GM12878 (cell line): ENCODE results near the gene TREM1. TPM values are rescaled to one million over a fixed set of nuclear protein-coding genes. Genes with fewer than 3 reads are reported as not detected.

ENCODE experiments used
- ATAC-seq: fragments of 200-7000 bp; cut with Tn5 transposase; 3 replicates; pipeline ENCODE4 v1.9.1; 2020; ENCODE audit warnings: mild to moderate bottlenecking, moderate library complexity
- BruUV-seq: library from RNA; stranded (reverse); fragments of 400-500 nt; replicated peaks from 2 replicates; lab custom pipeline; 2021; lab: Mats Ljungman, UMichigan
- CTCF ChIA-PET: fragments of 300-600 bp; sonication (Branson Sonifier 250); formaldehyde crosslinking; extraction: SDS; loops from one replicate; lab custom pipeline; 2021; ENCODE audit warnings: inconsistent platforms; lab: Yijun Ruan, JAX
- POLR2A ChIA-PET: fragments of 350-600 bp; formaldehyde crosslinking; extraction: SDS; loops from one replicate; lab custom pipeline; 2021; ENCODE audit warnings: inconsistent platforms; lab: Charles Lee
- RAD21 ChIA-PET: fragments of 300-600 bp; sonication (Branson Sonifier 250); formaldehyde crosslinking; loops from one replicate; lab custom pipeline; 2023; ENCODE audit warnings: antibody characterized with exemption; ENCODE audit not compliant: unreplicated experiment; lab: Charles Lee
- SMC1A ChIA-PET: fragments of 300-600 bp; sonication (Branson Sonifier 250); formaldehyde crosslinking; loops from one replicate; lab custom pipeline; 2023; ENCODE audit not compliant: unreplicated experiment, uncharacterized antibody; lab: Charles Lee
- DNase-seq: peaks from one replicate; pipeline ENCODE4 v3.0.0-alpha.2; 2011; ENCODE audit warnings: low read depth, low spot score
- FAIRE-seq: peaks from 3 replicates; lab custom pipeline; 2011; peaks lifted over from hg19 to GRCh38; lab: Jason Lieb, UNC
- H2AFZ ChIP-seq: 2 replicates; pipeline ENCODE4 v1.6.0; 2011; ENCODE audit warnings: low read depth, low read length, control low read depth; ENCODE audit not compliant: control insufficient read depth
- H3K27ac ChIP-seq: 2 replicates; pipeline ENCODE4 v1.5.1; 2011; ENCODE audit warnings: control low read depth; ENCODE audit not compliant: control insufficient read depth, insufficient read depth
- H3K27me3 ChIP-seq, 2 experiments: replicated peaks in 1 of 2; 2 replicates each; pipeline versions ENCODE4 v1.6.0 to v1.6.1; 2011; ENCODE audit warnings: low read length in 1 of 2; ENCODE audit not compliant: control insufficient read depth in 2 of 2, insufficient read depth in 2 of 2
- H3K36me3 ChIP-seq, 2 experiments: 2 replicates each; pipeline ENCODE4 v1.5.1; 2011; ENCODE audit warnings: low read length in 1 of 2; ENCODE audit not compliant: control insufficient read depth in 2 of 2, insufficient read depth in 2 of 2
- H3K4me1 ChIP-seq: 2 replicates; pipeline ENCODE4 v1.6.1; 2011; ENCODE audit warnings: mild to moderate bottlenecking, low read length, moderate library complexity, mixed read lengths; ENCODE audit not compliant: control insufficient read depth, insufficient read depth
- H3K4me2 ChIP-seq: 2 replicates; pipeline ENCODE4 v1.6.0; 2011; ENCODE audit warnings: control low read depth; ENCODE audit not compliant: control insufficient read depth, insufficient read depth
- H3K4me3 ChIP-seq: fragments of 200-600 bp; sonication (generic); 2 replicates; pipeline ENCODE4 v1.5.1; 2016
- H3K79me2 ChIP-seq: 2 replicates; pipeline ENCODE4 v1.6.0; 2011; ENCODE audit warnings: low read length; ENCODE audit not compliant: control insufficient read depth, insufficient read depth
- H3K9ac ChIP-seq: 2 replicates; pipeline ENCODE4 v1.8.0; 2011; ENCODE audit warnings: low read length, control low read depth, mixed read lengths; ENCODE audit not compliant: control insufficient read depth, insufficient read depth
- H3K9me3 ChIP-seq: replicated peaks from 3 replicates; pipeline ENCODE4 v1.5.1; 2011; ENCODE audit warnings: mild to moderate bottlenecking, low read length; ENCODE audit not compliant: control insufficient read depth, insufficient read depth
- H4K20me1 ChIP-seq: 2 replicates; pipeline ENCODE4 v1.6.0; 2011; ENCODE audit not compliant: control insufficient read depth, insufficient read depth
- CTCF ChIP-seq, 3 experiments: IDR thresholded peaks in 2 of 3; conservative IDR thresholded peaks in 1 of 3; 2 replicates each; pipeline ENCODE4 v1.5.1; 2011; ENCODE audit warnings: low read depth in 3 of 3, low read length in 3 of 3, mild to moderate bottlenecking in 3 of 3, control low read depth in 2 of 3, moderate library complexity in 2 of 3, inconsistent platforms in 1 of 3, mixed read lengths in 1 of 3; ENCODE audit not compliant: control insufficient read depth in 2 of 3, insufficient read depth in 1 of 3; ENCODE audit errors: extremely low read depth in 1 of 3
- NKRF ChIP-seq: fragments of 450-650 bp; conservative IDR thresholded peaks from 2 replicates; pipeline ENCODE4 v1.6.1; 2017; ENCODE audit warnings: mild to moderate bottlenecking, moderate library complexity
- PML ChIP-seq: IDR thresholded peaks from 2 replicates; pipeline ENCODE4 v1.6.1; 2012; ENCODE audit warnings: low read length, inconsistent platforms
- WGBS: methylation state at CpG from one replicate; pipeline ENCODE4 v1.1.6; 2016; ENCODE audit warnings: low lambda C conversion rate; ENCODE audit not compliant: insufficient replicate concordance, insufficient coverage; ENCODE audit errors: missing lambda C conversion rate; 5-methylcytosine and 5-hydroxymethylcytosine counted together
- in situ Hi-C: fragments of 300-500 bp; cut with MboI; formaldehyde crosslinking; loops from 9 replicates; pipeline ENCODE4 v1.14.3; 2018; ENCODE audit warnings: mixed read lengths
- intact Hi-C: fragments of 100-400 bp; cut with micrococcal nuclease; formaldehyde crosslinking; loops from one replicate; pipeline ENCODE4 v1.14.2; 2022; ENCODE audit not compliant: unreplicated experiment
- polyA plus RNA-seq, 11 experiments: library from polyadenylated mRNA; depleted of rRNA in 4 of 11; unstranded in 6 of 11; stranded (reverse) in 5 of 11; fragments of >200 nt; fragmentation: Nextera tagmentation in 4 of 11; fragmentation: Illumina TruSeq in 1 of 11; extraction: Ambion mirVana in 4 of 11; extraction: Trizol in 1 of 11; gene quantifications; 1 replicate in 1 of 11; 2 replicates in 10 of 11; pipeline versions ENCODE4 v1.2.1 to v1.2.3, GENCODE V29; 2011 to 2016; ENCODE audit warnings: inconsistent platforms in 2 of 11, missing spikeins in 2 of 11, low read depth in 1 of 11
- total RNA-seq, 4 experiments: library from RNA; depleted of rRNA in 3 of 4; stranded (reverse); fragments of >200 nt in 3 of 4; fragmentation: Illumina TruSeq in 1 of 4; extraction: Trizol in 1 of 4; gene quantifications; 2 replicates each; pipeline versions ENCODE4 v1.2.1 to v1.2.3, GENCODE V29; 2013 to 2021

The TREM1 gene
- total and polyA plus RNA-seq, 10 of the 15 experiments (the other 5 are each of a cell fraction or from before 2014, with no cell fraction given) = 0.09 to 2.6 (median 0.28) TPM; not detected in 2

- TF ChIP-seq CTCF (IDR thresholded peaks at IDR 0.05 in 2 of 3, conservative IDR thresholded peaks at IDR 0.05 in 1 of 3; ENCODE audit: control insufficient read depth in 2 of 3, extremely low read depth in 1 of 3, insufficient read depth in 1 of 3, low read depth in 3 of 3, low read length in 3 of 3) (no peak), NKRF (no peak)
Observed at GRCh38 chr6:41239467-41240159, 46.9 kb downstream of the TREM1 start (continued).

- BruUV-seq = no TSS peak
- H3K4me2 ChIP-seq = no peak overlapping the region
- no peaks in the 10 kb centered on the region for H3K9me3 ChIP-seq
- intact Hi-C loops = no loop called here
- no peaks in the 10 kb centered on the region for H3K36me3 ChIP-seq
- H3K4me1 ChIP-seq = no peaks in the 10 kb centered on the region
- H3K79me2 ChIP-seq = no peaks in the 10 kb centered on the region
- no peaks in the 10 kb centered on the region for H4K20me1 ChIP-seq
- SMC1A ChIA-PET = no interaction called here
- DNase-seq = no peak
- no peak for FAIRE-seq
- H3K9ac ChIP-seq = no peak overlapping the region
- H3K27me3 ChIP-seq = peaks cover 2 to 4% of the 10 kb centered on the region in 2 experiments; a peak in 3 of 4 replicates
- H3K4me3 ChIP-seq = no peak overlapping the region
- TF ChIP-seq PML = no peak
- TF ChIP-seq, all 136 proteins: peak for 0
- ChIA-PET CTCF (no interaction called here), POLR2A (no interaction called here), RAD21 (no interaction called here)
- Histone ChIP-seq H2AFZ (no peak overlapping the region), H3K27ac (no peak overlapping the region)
- 38% methylated on average over 4 of the region's 5 CpGs for WGBS
- no peak for ATAC-seq
- in situ Hi-C loops = no loop called here
Observed at GRCh38 chr6:41237128-41237527, 49.4 kb downstream of the TREM1 start.
